ENCODE data around the gene KRT37.

Gene KRT37

GRCh38 chr17:41377546-41377945, 46.8 kb downstream of the KRT37 start:
- peaks cover 23% of the 10 kb centered on the region for H3K4me1 Mint-ChIP-seq
- peaks cover 2% of the 10 kb centered on the region for H3K36me3 Mint-ChIP-seq
- H3K9me3 Mint-ChIP-seq, result peaks cover 6% of the 10 kb centered on the region
- H3K27ac Mint-ChIP-seq, result no peak overlapping the region
- H3K27me3 Mint-ChIP-seq, result no peaks in the 10 kb centered on the region
- H3K4me3 Mint-ChIP-seq, result no peak overlapping the region
